IMR-90 (cell line): ENCODE data around the gene ST8SIA6. TPM values are rescaled to one million over a fixed set of nuclear protein-coding genes. Genes with fewer than 3 reads are reported as not detected.

ENCODE experiments used
- ATAC-seq: fragments of 200-7000 bp; cut with Tn5 transposase; 2 replicates; pipeline ENCODE4 v1.9.1; 2020; ENCODE audit warnings: low read depth, mild to moderate bottlenecking, moderate library complexity
- BruUV-seq: library from RNA; stranded (reverse); fragments of 400-500 nt; replicated peaks from 2 replicates; lab custom pipeline; 2021; lab: Mats Ljungman, UMichigan
- CTCF ChIA-PET: fragments of 300-600 bp; formaldehyde crosslinking; extraction: SDS; loops from one replicate; lab custom pipeline; 2021; ENCODE audit warnings: antibody characterized with exemption; lab: Yijun Ruan, JAX
- POLR2A ChIA-PET: fragments of 300-600 bp; sonication (Branson Sonifier 250); formaldehyde crosslinking; loops from one replicate; lab custom pipeline; 2022; ENCODE audit warnings: antibody characterized with exemption; ENCODE audit not compliant: unreplicated experiment; lab: Charles Lee
- DNase-seq: peaks from one replicate; pipeline ENCODE4 v3.0.0; 2013
- H2AFZ ChIP-seq: replicated peaks from 2 replicates; pipeline ENCODE3; 2013; ENCODE audit warnings: low read length, mild to moderate bottlenecking; ENCODE audit not compliant: poor library complexity
- H2AK5ac ChIP-seq: 2 replicates; pipeline ENCODE4 v1.6.1; 2013; ENCODE audit warnings: low read depth, low read length, inconsistent platforms
- H2AK9ac ChIP-seq: replicated peaks from 2 replicates; pipeline ENCODE3; 2013; ENCODE audit warnings: mild to moderate bottlenecking, low read depth, low read length, moderate library complexity; ENCODE audit not compliant: poor library complexity
- H2BK120ac ChIP-seq: 2 replicates; pipeline ENCODE4 v1.6.1; 2013; ENCODE audit warnings: low read depth, low read length, inconsistent platforms
- H2BK15ac ChIP-seq: 3 replicates; pipeline ENCODE4 v1.6.1; 2013; ENCODE audit warnings: low read depth, low read length, inconsistent platforms
- H2BK20ac ChIP-seq: 2 replicates; pipeline ENCODE4 v1.6.1; 2013; ENCODE audit warnings: low read depth, mild to moderate bottlenecking, inconsistent platforms, low read length, moderate library complexity
- H2BK5ac ChIP-seq: 2 replicates; pipeline ENCODE4 v1.6.1; 2013; ENCODE audit warnings: mild to moderate bottlenecking, low read depth, low read length, inconsistent platforms; ENCODE audit not compliant: poor library complexity, severe bottlenecking
- H3K14ac ChIP-seq: replicated peaks from 2 replicates; pipeline ENCODE4 v1.6.1; 2013; ENCODE audit warnings: low read depth, low read length, inconsistent platforms
- H3K18ac ChIP-seq: 2 replicates; pipeline ENCODE4 v1.6.1; 2013; ENCODE audit warnings: low read depth, low read length, control low read depth
- H3K23ac ChIP-seq: 2 replicates; pipeline ENCODE4 v1.6.1; 2013; ENCODE audit warnings: low read depth, low read length, inconsistent platforms
- H3K27ac ChIP-seq: 2 replicates; pipeline ENCODE4 v1.5.1; 2013; ENCODE audit warnings: mild to moderate bottlenecking, control low read depth, low read length; ENCODE audit not compliant: insufficient read depth
- H3K27me3 ChIP-seq: 2 replicates; pipeline ENCODE4 v1.6.1; 2013; ENCODE audit warnings: low read length; ENCODE audit not compliant: control insufficient read depth, insufficient read depth
- H3K36me3 ChIP-seq: 2 replicates; pipeline ENCODE4 v1.6.1; 2013; ENCODE audit warnings: low read length, mixed read lengths; ENCODE audit not compliant: control insufficient read depth, insufficient read depth
- H3K4ac ChIP-seq: 2 replicates; pipeline ENCODE4 v1.6.1; 2013; ENCODE audit warnings: low read depth, low read length, inconsistent platforms
- H3K4me1 ChIP-seq: 2 replicates; pipeline ENCODE4 v1.6.1; 2013; ENCODE audit warnings: low read length, mixed read lengths; ENCODE audit not compliant: control insufficient read depth, insufficient read depth
- H3K4me2 ChIP-seq: 2 replicates; pipeline ENCODE4 v1.6.1; 2013; ENCODE audit warnings: low read depth, mild to moderate bottlenecking, control low read depth, low read length, moderate library complexity
- H3K4me3 ChIP-seq: 2 replicates; pipeline ENCODE4 v1.5.1; 2013; ENCODE audit warnings: low read depth, mild to moderate bottlenecking, control low read depth, low read length, moderate library complexity; ENCODE audit not compliant: insufficient read depth
- H3K56ac ChIP-seq: 2 replicates; pipeline ENCODE4 v1.6.1; 2013; ENCODE audit warnings: low read length, inconsistent platforms; ENCODE audit not compliant: insufficient read depth; ENCODE audit errors: extremely low read depth
- H3K79me1 ChIP-seq, 2 experiments: 2 replicates each; pipeline ENCODE4 v1.6.1; 2013; ENCODE audit warnings: low read length in 2 of 2, inconsistent platforms in 1 of 2, low read depth in 1 of 2
- H3K9ac ChIP-seq: 2 replicates; pipeline ENCODE4 v1.6.1; 2013; ENCODE audit warnings: low read depth, low read length, control low read depth
- H3K9me1 ChIP-seq: 2 replicates; pipeline ENCODE4 v1.6.1; 2013; ENCODE audit warnings: low read length, inconsistent platforms; ENCODE audit not compliant: insufficient read depth
- H3K9me3 ChIP-seq: 2 replicates; pipeline ENCODE4 v1.6.1; 2013; ENCODE audit warnings: low read length; ENCODE audit not compliant: control insufficient read depth, insufficient read depth
- H4K20me1 ChIP-seq: 2 replicates; pipeline ENCODE4 v1.6.1; 2013; ENCODE audit warnings: low read length, inconsistent platforms; ENCODE audit not compliant: insufficient read depth
- H4K5ac ChIP-seq: 2 replicates; pipeline ENCODE4 v1.6.1; 2013; ENCODE audit warnings: mild to moderate bottlenecking, low read depth, low read length, control low read depth
- H4K8ac ChIP-seq, 2 experiments: 2 replicates each; pipeline ENCODE4 v1.6.1; 2013; ENCODE audit warnings: low read depth in 2 of 2, low read length in 2 of 2, control low read depth in 1 of 2, inconsistent platforms in 1 of 2
- H4K91ac ChIP-seq: 2 replicates; pipeline ENCODE4 v1.6.1; 2013; ENCODE audit warnings: low read depth, low read length, inconsistent platforms; ENCODE audit not compliant: insufficient read depth
- CEBPB ChIP-seq: IDR thresholded peaks from 2 replicates; pipeline ENCODE4 v1.6.1; 2012; ENCODE audit warnings: low read depth, low read length, improper control_type of control experiment
- POLR2A ChIP-seq: IDR thresholded peaks from 2 replicates; pipeline ENCODE4 v1.6.1; 2012; ENCODE audit warnings: mild to moderate bottlenecking, low read depth, low read length
- RAD21 ChIP-seq: IDR thresholded peaks from 2 replicates; pipeline ENCODE4 v1.6.1; 2012; ENCODE audit warnings: low read length, improper control_type of control experiment
- RCOR1 ChIP-seq: IDR thresholded peaks from 2 replicates; pipeline ENCODE4 v1.6.1; 2012; ENCODE audit warnings: mild to moderate bottlenecking, low read length, improper control_type of control experiment; ENCODE audit not compliant: insufficient replicate concordance
- WGBS, 2 experiments: methylation state at CpG; one replicate each; pipeline versions ENCODE4 v1.1.5 to v1.1.7; 2013; ENCODE audit warnings: missing lambda C conversion rate in 2 of 2; ENCODE audit not compliant: insufficient read length in 1 of 2; ENCODE audit errors: extremely low coverage in 2 of 2; 5-methylcytosine and 5-hydroxymethylcytosine counted together
- dilution Hi-C: fragments of 300-500 bp; cut with HindIII; formaldehyde crosslinking; loops from one replicate; pipeline ENCODE4 v1.14.3; 2018; ENCODE audit warnings: low sequenced_read_pairs; ENCODE audit not compliant: unreplicated experiment
- in situ Hi-C: fragments of 300-500 bp; cut with MboI; formaldehyde crosslinking; loops from 3 replicates; pipeline ENCODE4 v1.14.3; 2019; ENCODE audit warnings: low sequenced_read_pairs, inconsistent platforms, mixed read lengths
- intact Hi-C: fragments of 100-400 bp; cut with micrococcal nuclease; formaldehyde crosslinking; loops from 2 replicates; pipeline ENCODE4 v1.10.0; 2022
- polyA plus RNA-seq, 3 experiments: library from polyadenylated mRNA; depleted of rRNA; stranded (reverse); fragments of >200 nt; gene quantifications; 2 replicates each; pipeline ENCODE4 v1.2.3, GENCODE V29; 2012; ENCODE audit warnings: low replicate concordance in 1 of 3
- total RNA-seq: library from RNA; depleted of rRNA; stranded (reverse); fragments of >200 nt; gene quantifications from 2 replicates; pipeline ENCODE4 v1.2.3, GENCODE V29; 2012
- TF ChIP-seq, protein P1 (sequence below): fragments of 150-350 bp; IDR thresholded peaks from 2 replicates; pipeline ENCODE4 v1.6.1; 2016; ENCODE audit warnings: low read depth, mild to moderate bottlenecking, low read length, moderate library complexity, borderline replicate concordance

ST8SIA6 gene
- total and polyA plus RNA-seq, 2 of the 4 experiments (the other 2 are of a cell fraction), result 0.10 to 0.18 TPM

GRCh38 chr10:17340144-17340829 lies 114.1 kb downstream of the ST8SIA6 start:
- intact Hi-C loops, result no loop called here
- no peaks in the 10 kb centered on the region for H3K79me1 ChIP-seq
- no peak overlapping the region for H3K18ac ChIP-seq
- H4K8ac ChIP-seq, result no peak overlapping the region
- DNase-seq, result no peak
- H3K56ac ChIP-seq, result no peak overlapping the region
- no peak overlapping the region for H4K5ac ChIP-seq
- no peak overlapping the region for H3K4ac ChIP-seq
- H2BK15ac ChIP-seq, result no peak overlapping the region
- no peak overlapping the region for H3K4me3 ChIP-seq
- no peak overlapping the region for H4K91ac ChIP-seq
- H2BK5ac ChIP-seq, result no peak overlapping the region
- no peak overlapping the region for H3K23ac ChIP-seq
- in situ Hi-C loops, result no loop called here
- no peak overlapping the region for H2BK20ac ChIP-seq
- H3K4me1 ChIP-seq, result no peaks in the 10 kb centered on the region
- dilution Hi-C loops, result no loop called here
- no peaks in the 10 kb centered on the region for H3K36me3 ChIP-seq
- no TSS peak for BruUV-seq
- no peak overlapping the region for H2AFZ ChIP-seq
- H3K14ac ChIP-seq, result no peak overlapping the region
- H2BK120ac ChIP-seq, result no peak overlapping the region
- ATAC-seq, result no peak
- TF ChIP-seq POLR2A (no peak), RCOR1 (no peak), RAD21 (no peak), CEBPB (no peak)
- TF ChIP-seq, protein P1, sequence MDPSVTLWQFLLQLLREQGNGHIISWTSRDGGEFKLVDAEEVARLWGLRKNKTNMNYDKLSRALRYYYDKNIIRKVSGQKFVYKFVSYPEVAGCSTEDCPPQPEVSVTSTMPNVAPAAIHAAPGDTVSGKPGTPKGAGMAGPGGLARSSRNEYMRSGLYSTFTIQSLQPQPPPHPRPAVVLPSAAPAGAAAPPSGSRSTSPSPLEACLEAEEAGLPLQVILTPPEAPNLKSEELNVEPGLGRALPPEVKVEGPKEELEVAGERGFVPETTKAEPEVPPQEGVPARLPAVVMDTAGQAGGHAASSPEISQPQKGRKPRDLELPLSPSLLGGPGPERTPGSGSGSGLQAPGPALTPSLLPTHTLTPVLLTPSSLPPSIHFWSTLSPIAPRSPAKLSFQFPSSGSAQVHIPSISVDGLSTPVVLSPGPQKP, result no peak
- no peak overlapping the region for H3K27ac ChIP-seq
- H3K27me3 ChIP-seq, result peaks cover 4% of the 10 kb centered on the region; the same call in 1 of the 2 replicates
- no peaks in the 10 kb centered on the region for H3K9me1 ChIP-seq
- no peaks in the 10 kb centered on the region for H4K20me1 ChIP-seq
- ChIA-PET POLR2A (no interaction called here), CTCF (interaction anchor here (1.0 kb wide), 1 partner anchor 21 kb away, joined by 3 read pairs; no protein-coding TSS in a partner anchor)
- no peak overlapping the region for H2AK9ac ChIP-seq
- peaks cover 10% of the 10 kb centered on the region for H3K9me3 ChIP-seq
- H3K4me2 ChIP-seq, result no peak overlapping the region
- no peak overlapping the region for H3K9ac ChIP-seq
- H2AK5ac ChIP-seq, result no peak overlapping the region
- WGBS, 2 experiments, result 74% methylated on average over 9 of the region's 13 CpGs; no CpG with 5 or more reads in 1 of the 2 experiments
